Breast epithelium (tissue), 3 donors: ENCODE results near the gene COMP.

Experiments used
- POLR2A ChIP-seq: fragments of 450-650 bp; IDR thresholded peaks from one replicate; pipeline ENCODE4 v1.6.1; 2016; ENCODE audit warnings: antibody characterized with exemption, mild to moderate bottlenecking, moderate library complexity
- TF ChIP-seq, protein P1 (sequence below), 3 donors: fragments of 450-650 bp; IDR thresholded peaks; one replicate each; pipeline ENCODE4 v1.5.1; 2016 to 2017; ENCODE audit warnings: antibody characterized with exemption in 3 of 3, mild to moderate bottlenecking in 3 of 3, moderate library complexity in 3 of 3

DNA sequence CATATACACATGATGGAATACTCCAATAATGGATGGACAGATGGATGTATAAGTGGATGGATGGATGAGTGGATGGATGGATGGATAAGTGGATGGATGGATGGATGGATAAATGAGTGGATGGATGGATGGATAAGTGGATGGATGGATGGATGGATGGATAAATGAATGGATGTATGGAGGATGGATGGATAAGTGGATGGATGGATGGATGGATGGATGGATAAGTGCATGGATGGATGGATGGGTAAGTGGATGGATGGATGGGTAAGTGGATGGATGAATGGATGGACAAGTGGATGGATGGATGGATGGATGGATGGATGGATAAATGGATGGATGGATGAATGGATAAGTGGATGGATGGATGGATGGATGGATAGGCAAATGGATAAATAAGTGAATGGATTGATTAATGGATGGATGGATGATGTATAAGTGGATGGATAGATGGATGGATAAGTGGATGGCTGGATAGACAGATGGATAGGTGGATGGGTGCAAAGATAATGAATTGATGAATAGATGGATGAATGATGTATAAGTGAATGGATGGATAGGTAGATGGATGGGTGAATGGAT, 8.4 kb upstream of the COMP start:
- TF ChIP-seq, protein P1, sequence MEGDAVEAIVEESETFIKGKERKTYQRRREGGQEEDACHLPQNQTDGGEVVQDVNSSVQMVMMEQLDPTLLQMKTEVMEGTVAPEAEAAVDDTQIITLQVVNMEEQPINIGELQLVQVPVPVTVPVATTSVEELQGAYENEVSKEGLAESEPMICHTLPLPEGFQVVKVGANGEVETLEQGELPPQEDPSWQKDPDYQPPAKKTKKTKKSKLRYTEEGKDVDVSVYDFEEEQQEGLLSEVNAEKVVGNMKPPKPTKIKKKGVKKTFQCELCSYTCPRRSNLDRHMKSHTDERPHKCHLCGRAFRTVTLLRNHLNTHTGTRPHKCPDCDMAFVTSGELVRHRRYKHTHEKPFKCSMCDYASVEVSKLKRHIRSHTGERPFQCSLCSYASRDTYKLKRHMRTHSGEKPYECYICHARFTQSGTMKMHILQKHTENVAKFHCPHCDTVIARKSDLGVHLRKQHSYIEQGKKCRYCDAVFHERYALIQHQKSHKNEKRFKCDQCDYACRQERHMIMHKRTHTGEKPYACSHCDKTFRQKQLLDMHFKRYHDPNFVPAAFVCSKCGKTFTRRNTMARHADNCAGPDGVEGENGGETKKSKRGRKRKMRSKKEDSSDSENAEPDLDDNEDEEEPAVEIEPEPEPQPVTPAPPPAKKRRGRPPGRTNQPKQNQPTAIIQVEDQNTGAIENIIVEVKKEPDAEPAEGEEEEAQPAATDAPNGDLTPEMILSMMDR (IDR thresholded peaks at IDR 0.05): no peak
- TF ChIP-seq POLR2A: no peak
